WERI-Rb-1 (cell line): ENCODE measurements around the gene NFYC.

Source experiments
- DNase-seq: peaks from one replicate; pipeline ENCODE4 v3.0.0-alpha.2; 2020
- H3K27ac ChIP-seq: fragments of 250-450 bp; sonication (Bioruptor Pico); 2 replicates; pipeline ENCODE4 v1.5.1; 2020; ENCODE audit warnings: mild to moderate bottlenecking, moderate library complexity
- H3K27me3 ChIP-seq: fragments of 250-450 bp; sonication (Bioruptor Pico); 2 replicates; pipeline ENCODE4 v1.5.1; 2021; ENCODE audit warnings: mild to moderate bottlenecking, low read depth, moderate library complexity; ENCODE audit not compliant: insufficient read depth, severe bottlenecking
- H3K36me3 ChIP-seq: fragments of 250-450 bp; sonication (Bioruptor Pico); 2 replicates; pipeline ENCODE4 v1.5.1; 2020; ENCODE audit warnings: mild to moderate bottlenecking, moderate library complexity
- H3K4me3 ChIP-seq: 2 replicates; pipeline ENCODE4 v1.5.1; 2011; ENCODE audit warnings: low read depth, mild to moderate bottlenecking, control low read depth, low read length
- H3K9me3 ChIP-seq: fragments of 250-450 bp; sonication (Bioruptor Pico); 2 replicates; pipeline ENCODE4 v1.5.1; 2021; ENCODE audit warnings: mild to moderate bottlenecking, moderate library complexity; ENCODE audit not compliant: severe bottlenecking
- CTCF ChIP-seq: IDR thresholded peaks from 2 replicates; pipeline ENCODE4 v1.5.1; 2011; ENCODE audit warnings: low read depth, mild to moderate bottlenecking, control low read depth, inconsistent platforms, low read length

Gene NFYC

GRCh38 chr1:40795811-40796586 lies 104.5 kb downstream of the NFYC start:
- DNase-seq = no peak
- H3K27me3 ChIP-seq = no peaks in the 10 kb centered on the region
- no peaks in the 10 kb centered on the region for H3K36me3 ChIP-seq
- no peak for TF ChIP-seq CTCF
- no peaks in the 10 kb centered on the region for H3K9me3 ChIP-seq
- no peak overlapping the region for H3K27ac ChIP-seq
- H3K4me3 ChIP-seq = no peak overlapping the region

- H3K27ac ChIP-seq = no peak overlapping the region
- no peak for DNase-seq
- no peaks in the 10 kb centered on the region for H3K27me3 ChIP-seq
Measured at GRCh38 chr1:40796939-40797667, 105.6 kb downstream of the NFYC start.

GRCh38 chr1:40797668-40798010 lies 106.1 kb downstream of the NFYC start:
- DNase-seq = no peak
- no peak for TF ChIP-seq CTCF
- Histone ChIP-seq H3K9me3 (no peaks in the 10 kb centered on the region), H3K27ac (no peak overlapping the region), H3K4me3 (no peak overlapping the region), H3K36me3 (no peaks in the 10 kb centered on the region), H3K27me3 (no peaks in the 10 kb centered on the region)

More at GRCh38 chr1:40796939-40797667, 105.6 kb downstream of the NFYC start:
- Histone ChIP-seq H3K4me3 (no peak overlapping the region), H3K36me3 (no peaks in the 10 kb centered on the region), H3K9me3 (no peaks in the 10 kb centered on the region)
- no peak for TF ChIP-seq CTCF

- DNase-seq = no peak
- TF ChIP-seq CTCF = no peak
- H3K27ac ChIP-seq = no peak overlapping the region
- H3K36me3 ChIP-seq = no peaks in the 10 kb centered on the region
- no peaks in the 10 kb centered on the region for H3K27me3 ChIP-seq
- no peaks in the 10 kb centered on the region for H3K9me3 ChIP-seq
- H3K4me3 ChIP-seq = no peak overlapping the region
Measured at GRCh38 chr1:40798366-40799281, 107.1 kb downstream of the NFYC start.

GRCh38 chr1:40799351-40799867 lies 107.9 kb downstream of the NFYC start:
- Histone ChIP-seq H3K9me3 (no peaks in the 10 kb centered on the region), H3K36me3 (no peaks in the 10 kb centered on the region), H3K27me3 (no peaks in the 10 kb centered on the region), H3K4me3 (no peak overlapping the region), H3K27ac (no peak overlapping the region)
- no peak for TF ChIP-seq CTCF
- no peak for DNase-seq
